ENCODE measurements around the gene SAP30. TPM values are rescaled to one million over a fixed set of nuclear protein-coding genes. Genes with fewer than 3 reads are reported as not detected.
A peak's percentile ranks its signal among the peaks of the same experiment; 100 is the strongest.

Gene SAP30
- total and polyA plus RNA-seq, 2 experiments from 2014 or later, result 16.5 to 28.2 TPM

GRCh38 chr4:173334085-173334890 lies 36.5 kb upstream of the SAP30 start, which contains the start of gene HMGB2:
HMGB2 (minus strand) TSS chr4:173334358; CDS start chr4:173333649, 709 bp downstream.
- Histone ChIP-seq H3K4me3 (peak within 1 kb of the TSS; percentile 88), H4K20me1 (ENCODE audit: insufficient read depth, poor library complexity, severe bottlenecking) (peaks cover 5% of the 10 kb centered on the region), H3K4me2 (peak within 1 kb of the TSS; percentile 88), H3K9me2 (replicated peaks; ENCODE audit: insufficient read depth) (no peaks in the 10 kb centered on the region), H3K36me3 (replicated peaks; ENCODE audit: insufficient read depth, low read depth) (no peaks in the 10 kb centered on the region), H3K9me3 (ENCODE audit: low read depth) (no peaks in the 10 kb centered on the region), H3K79me2 (peaks cover 34% of the 10 kb centered on the region), H3K27ac (peak within 1 kb of the TSS; percentile 99), H2AFZ (peak within 1 kb of the TSS; percentile 90), H3K27me3 (no peaks in the 10 kb centered on the region), H3K4me1 (ENCODE audit: insufficient read depth) (peaks cover 11% of the 10 kb centered on the region)
- under 1% methylated on average over 61 of the region's 61 CpGs for WGBS (ENCODE audit: low lambda C conversion rate, missing lambda C conversion rate)
- TF ChIP-seq EZH2phosphoT487 (IDR thresholded peaks at IDR 0.05; ENCODE audit: low read depth, severe bottlenecking, unreplicated experiment) (no peak), EZH2 (IDR thresholded peaks at IDR 0.05; ENCODE audit: borderline replicate concordance) (no peak)
- TF ChIP-seq, protein P1, sequence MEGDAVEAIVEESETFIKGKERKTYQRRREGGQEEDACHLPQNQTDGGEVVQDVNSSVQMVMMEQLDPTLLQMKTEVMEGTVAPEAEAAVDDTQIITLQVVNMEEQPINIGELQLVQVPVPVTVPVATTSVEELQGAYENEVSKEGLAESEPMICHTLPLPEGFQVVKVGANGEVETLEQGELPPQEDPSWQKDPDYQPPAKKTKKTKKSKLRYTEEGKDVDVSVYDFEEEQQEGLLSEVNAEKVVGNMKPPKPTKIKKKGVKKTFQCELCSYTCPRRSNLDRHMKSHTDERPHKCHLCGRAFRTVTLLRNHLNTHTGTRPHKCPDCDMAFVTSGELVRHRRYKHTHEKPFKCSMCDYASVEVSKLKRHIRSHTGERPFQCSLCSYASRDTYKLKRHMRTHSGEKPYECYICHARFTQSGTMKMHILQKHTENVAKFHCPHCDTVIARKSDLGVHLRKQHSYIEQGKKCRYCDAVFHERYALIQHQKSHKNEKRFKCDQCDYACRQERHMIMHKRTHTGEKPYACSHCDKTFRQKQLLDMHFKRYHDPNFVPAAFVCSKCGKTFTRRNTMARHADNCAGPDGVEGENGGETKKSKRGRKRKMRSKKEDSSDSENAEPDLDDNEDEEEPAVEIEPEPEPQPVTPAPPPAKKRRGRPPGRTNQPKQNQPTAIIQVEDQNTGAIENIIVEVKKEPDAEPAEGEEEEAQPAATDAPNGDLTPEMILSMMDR (IDR thresholded peaks at IDR 0.05; ENCODE audit: poor library complexity), result no peak
- DNase-seq (ENCODE audit: low spot score), result peak; percentile 100

GRCh38 chr4:173334891-173335752 lies 35.6 kb upstream of the SAP30 start:
- peak; percentile 84 for DNase-seq (ENCODE audit: low spot score)
- Histone ChIP-seq H4K20me1 (ENCODE audit: insufficient read depth, poor library complexity, severe bottlenecking) (peaks cover 5% of the 10 kb centered on the region), H3K9me2 (replicated peaks; ENCODE audit: insufficient read depth) (no peaks in the 10 kb centered on the region), H3K9me3 (ENCODE audit: low read depth) (no peaks in the 10 kb centered on the region), H3K4me1 (ENCODE audit: insufficient read depth) (peaks cover 11% of the 10 kb centered on the region), H3K79me2 (peaks cover 32% of the 10 kb centered on the region), H3K4me2 (peak overlapping the region; percentile 88), H3K27me3 (no peaks in the 10 kb centered on the region), H3K4me3 (peak overlapping the region; percentile 88), H3K36me3 (replicated peaks; ENCODE audit: insufficient read depth, low read depth) (no peaks in the 10 kb centered on the region), H3K27ac (peak overlapping the region; percentile 77), H2AFZ (peak overlapping the region; percentile 90)
- TF ChIP-seq, protein P1 (IDR thresholded peaks at IDR 0.05; ENCODE audit: poor library complexity), result no peak
- TF ChIP-seq EZH2phosphoT487 (IDR thresholded peaks at IDR 0.05; ENCODE audit: low read depth, severe bottlenecking, unreplicated experiment), result no peak
- TF ChIP-seq EZH2 (IDR thresholded peaks at IDR 0.05; ENCODE audit: borderline replicate concordance), result no peak
- WGBS (ENCODE audit: low lambda C conversion rate, missing lambda C conversion rate), result 1% methylated on average over 45 of the region's 52 CpGs

- no peak for DNase-seq (ENCODE audit: low spot score)
- Histone ChIP-seq H3K27ac (no peak overlapping the region), H3K27me3 (no peaks in the 10 kb centered on the region), H3K4me2 (no peak overlapping the region), H3K79me2 (peaks cover 10% of the 10 kb centered on the region), H3K36me3 (replicated peaks; ENCODE audit: insufficient read depth, low read depth) (no peaks in the 10 kb centered on the region), H3K4me3 (no peak overlapping the region), H3K4me1 (ENCODE audit: insufficient read depth) (peaks cover 6% of the 10 kb centered on the region), H2AFZ (no peak overlapping the region), H3K9me3 (ENCODE audit: low read depth) (no peaks in the 10 kb centered on the region), H4K20me1 (ENCODE audit: insufficient read depth, poor library complexity, severe bottlenecking) (peaks cover 5% of the 10 kb centered on the region), H3K9me2 (replicated peaks; ENCODE audit: insufficient read depth) (no peaks in the 10 kb centered on the region)
- no peak for TF ChIP-seq EZH2phosphoT487 (IDR thresholded peaks at IDR 0.05; ENCODE audit: low read depth, severe bottlenecking, unreplicated experiment)
- TF ChIP-seq, protein P1 (IDR thresholded peaks at IDR 0.05; ENCODE audit: poor library complexity), result no peak
- TF ChIP-seq EZH2 (IDR thresholded peaks at IDR 0.05; ENCODE audit: borderline replicate concordance), result no peak
- WGBS (ENCODE audit: low lambda C conversion rate, missing lambda C conversion rate), result 100% methylated on average over 2 of the region's 2 CpGs
These were observed 33.3 kb upstream of the SAP30 start for GRCh38 chr4:173337463-173337862.
